Measurements from ENCODE around the gene NME3.

NME3 gene

GRCh38 chr16:1771188-1771863 is at the start of gene NME3:
NME3 (minus strand) TSS chr16:1771543; CDS start chr16:1771534, 9 bp downstream.
- peaks cover 2% of the 10 kb centered on the region for H3K4me1 ChIP-seq
- H3K27ac ChIP-seq = peak within 1 kb of the TSS; percentile 81
- H3K79me2 ChIP-seq = peaks cover 5% of the 10 kb centered on the region
- H3K4me2 ChIP-seq (ENCODE audit: low read length) = peak within 1 kb of the TSS; percentile 76
- peak within 1 kb of the TSS; percentile 68 for H2AFZ ChIP-seq
- no peaks in the 10 kb centered on the region for H3K36me3 ChIP-seq (ENCODE audit: control insufficient read depth, insufficient read depth, low read length)
- H3K4me3 ChIP-seq (ENCODE audit: low read depth, low read length) = peak within 1 kb of the TSS; percentile 83
- no peak for TF ChIP-seq CTCF (IDR thresholded peaks at IDR 0.05)
- H3K9ac ChIP-seq = no peak within 1 kb of the TSS
- H3K27me3 ChIP-seq (ENCODE audit: control insufficient read depth, insufficient read depth, low read length) = no peaks in the 10 kb centered on the region
- no peaks in the 10 kb centered on the region for H3K9me3 ChIP-seq (ENCODE audit: control insufficient read depth, low read length)

- peaks cover 52% of the 10 kb centered on the region for H3K79me2 ChIP-seq
- no peaks in the 10 kb centered on the region for H3K27me3 ChIP-seq (ENCODE audit: control insufficient read depth, insufficient read depth, low read length)
- H3K4me2 ChIP-seq (ENCODE audit: low read length) = no peak overlapping the region
- H2AFZ ChIP-seq = no peak overlapping the region
- H3K9me3 ChIP-seq (ENCODE audit: control insufficient read depth, low read length) = no peaks in the 10 kb centered on the region
- no peak overlapping the region for H3K27ac ChIP-seq
- H3K4me3 ChIP-seq (ENCODE audit: low read depth, low read length) = no peak overlapping the region
- peaks cover 5% of the 10 kb centered on the region for H3K4me1 ChIP-seq
- no peak overlapping the region for H3K9ac ChIP-seq
- TF ChIP-seq CTCF (IDR thresholded peaks at IDR 0.05) = no peak
- H3K36me3 ChIP-seq (ENCODE audit: control insufficient read depth, insufficient read depth, low read length) = no peaks in the 10 kb centered on the region
Observed at GRCh38 chr16:1820946-1821290, 49.6 kb upstream of the NME3 start.

GRCh38 chr16:1820096-1820945 is 49.0 kb upstream of the NME3 start:
- Histone ChIP-seq H3K27me3 (ENCODE audit: control insufficient read depth, insufficient read depth, low read length) (no peaks in the 10 kb centered on the region), H3K79me2 (peaks cover 46% of the 10 kb centered on the region), H2AFZ (no peak overlapping the region), H3K27ac (no peak overlapping the region), H3K4me2 (ENCODE audit: low read length) (no peak overlapping the region), H3K4me3 (ENCODE audit: low read depth, low read length) (no peak overlapping the region), H3K9ac (no peak overlapping the region), H3K4me1 (peaks cover under 1% of the 10 kb centered on the region), H3K36me3 (ENCODE audit: control insufficient read depth, insufficient read depth, low read length) (no peaks in the 10 kb centered on the region), H3K9me3 (ENCODE audit: control insufficient read depth, low read length) (no peaks in the 10 kb centered on the region)
- TF ChIP-seq CTCF (IDR thresholded peaks at IDR 0.05) = no peak

- no peaks in the 10 kb centered on the region for H3K36me3 ChIP-seq (ENCODE audit: control insufficient read depth, insufficient read depth, low read length)
- H3K27ac ChIP-seq = no peak overlapping the region
- TF ChIP-seq CTCF (IDR thresholded peaks at IDR 0.05) = no peak
- H3K27me3 ChIP-seq (ENCODE audit: control insufficient read depth, insufficient read depth, low read length) = no peaks in the 10 kb centered on the region
- H3K4me2 ChIP-seq (ENCODE audit: low read length) = no peak overlapping the region
- peaks cover 42% of the 10 kb centered on the region for H3K79me2 ChIP-seq
- no peaks in the 10 kb centered on the region for H3K4me1 ChIP-seq
- no peak overlapping the region for H3K9ac ChIP-seq
- no peak overlapping the region for H2AFZ ChIP-seq
- H3K4me3 ChIP-seq (ENCODE audit: low read depth, low read length) = no peak overlapping the region
- no peaks in the 10 kb centered on the region for H3K9me3 ChIP-seq (ENCODE audit: control insufficient read depth, low read length)
Observed at GRCh38 chr16:1819611-1820010, 48.3 kb upstream of the NME3 start.
